ENCODE results near the gene LEFTY2. TPM values are rescaled to one million over a fixed set of nuclear protein-coding genes. Genes with fewer than 3 reads are reported as not detected.

The LEFTY2 gene
- total RNA-seq, 2 donors from 2014 or later = 0.70 to 0.90 TPM

GRCh38 chr1:225954753-225955152 is 13.7 kb upstream of the LEFTY2 start:
- Histone ChIP-seq H3K36me3 (no peaks in the 10 kb centered on the region), H3K4me1 (no peaks in the 10 kb centered on the region), H3K4me3 (no peak overlapping the region), H3K27ac (no peak overlapping the region), H3K27me3 (no peaks in the 10 kb centered on the region), H3K9me3 (no peaks in the 10 kb centered on the region)
- DNase-seq (ENCODE audit: low spot score) = no peak
- no peak for TF ChIP-seq CTCF (IDR thresholded peaks at IDR 0.05)

- no peaks in the 10 kb centered on the region for H3K36me3 ChIP-seq
- no peak overlapping the region for H3K4me3 ChIP-seq
- no peak overlapping the region for H3K27ac ChIP-seq
- no peak for TF ChIP-seq CTCF (IDR thresholded peaks at IDR 0.05)
- H3K4me1 ChIP-seq = no peaks in the 10 kb centered on the region
- no peaks in the 10 kb centered on the region for H3K27me3 ChIP-seq
- H3K9me3 ChIP-seq = no peaks in the 10 kb centered on the region
- DNase-seq (ENCODE audit: low spot score) = no peak
These were observed 12.3 kb upstream of the LEFTY2 start for GRCh38 chr1:225953315-225953714.

- H3K36me3 ChIP-seq = no peaks in the 10 kb centered on the region
- no peaks in the 10 kb centered on the region for H3K4me1 ChIP-seq
- H3K27ac ChIP-seq = no peak overlapping the region
- H3K4me3 ChIP-seq = no peak overlapping the region
- no peaks in the 10 kb centered on the region for H3K27me3 ChIP-seq
- TF ChIP-seq CTCF (IDR thresholded peaks at IDR 0.05) = no peak
- no peak for DNase-seq (ENCODE audit: low spot score)
- H3K9me3 ChIP-seq = no peaks in the 10 kb centered on the region
These were observed 10.0 kb upstream of the LEFTY2 start for GRCh38 chr1:225950905-225951497.

GRCh38 chr1:225949041-225949440 is 8.0 kb upstream of the LEFTY2 start:
- TF ChIP-seq CTCF (IDR thresholded peaks at IDR 0.05) = no peak
- DNase-seq (ENCODE audit: low spot score) = no peak
- Histone ChIP-seq H3K4me3 (no peak overlapping the region), H3K9me3 (no peaks in the 10 kb centered on the region), H3K4me1 (no peaks in the 10 kb centered on the region), H3K27ac (no peak overlapping the region), H3K36me3 (no peaks in the 10 kb centered on the region), H3K27me3 (no peaks in the 10 kb centered on the region)

GRCh38 chr1:225946803-225947202 is 5.8 kb upstream of the LEFTY2 start:
- Histone ChIP-seq H3K9me3 (no peaks in the 10 kb centered on the region), H3K36me3 (no peaks in the 10 kb centered on the region), H3K27me3 (no peaks in the 10 kb centered on the region), H3K4me3 (no peak overlapping the region), H3K4me1 (peaks cover 0 to under 1% of the 10 kb centered on the region in 2 donors), H3K27ac (no peak overlapping the region)
- TF ChIP-seq CTCF (IDR thresholded peaks at IDR 0.05) = no peak
- no peak for DNase-seq (ENCODE audit: low spot score)

- no peak overlapping the region for H3K27ac ChIP-seq
- no peaks in the 10 kb centered on the region for H3K9me3 ChIP-seq
- H3K4me3 ChIP-seq = no peak overlapping the region
- TF ChIP-seq CTCF (IDR thresholded peaks at IDR 0.05) = no peak
- no peaks in the 10 kb centered on the region for H3K27me3 ChIP-seq
- no peaks in the 10 kb centered on the region for H3K36me3 ChIP-seq
- peaks cover 0 to 7% of the 10 kb centered on the region in 2 donors for H3K4me1 ChIP-seq
- no peak for DNase-seq (ENCODE audit: low spot score)
These were observed 5.1 kb upstream of the LEFTY2 start for GRCh38 chr1:225946082-225946620.
